Measurements from ENCODE around the gene LRMDA. TPM values are rescaled to one million over a fixed set of nuclear protein-coding genes. Genes with fewer than 3 reads are reported as not detected.

Gene LRMDA
- total and polyA plus RNA-seq, 2 donors (not counting 1 experiment from before 2014, with no cell fraction given): 0.12 TPM; not detected in 1

- H3K79me2 ChIP-seq (ENCODE audit: control insufficient read depth, insufficient read depth, low read length): no peaks in the 10 kb centered on the region
- no peaks in the 10 kb centered on the region for H3K4me1 ChIP-seq (ENCODE audit: control insufficient read depth in 2 of 2, insufficient read depth in 2 of 2, low read length in 2 of 2)
- Mint-ChIP-seq H3K9me3 (ENCODE audit: insufficient read depth) (no peaks in the 10 kb centered on the region), H3K27ac (no peak overlapping the region), H3K4me3 (no peak overlapping the region), H3K4me1 (no peaks in the 10 kb centered on the region), H3K27me3 (peaks cover 7% of the 10 kb centered on the region)
- DNase-seq (no peak), ATAC-seq (ENCODE audit: low read depth) (no peak)
- H4K20me1 ChIP-seq (ENCODE audit: control insufficient read depth, insufficient read depth, low read length, poor library complexity, severe bottlenecking): no peaks in the 10 kb centered on the region
- H3K27me3 ChIP-seq (replicated peaks in 1 of 4; ENCODE audit: control extremely low read depth in 1 of 4, control insufficient read depth in 3 of 4, insufficient read depth in 4 of 4, low read length in 3 of 4): no peaks in the 10 kb centered on the region
- H3K9ac ChIP-seq (ENCODE audit: low read length): no peak overlapping the region
- no peak overlapping the region for H3K27ac ChIP-seq (ENCODE audit: low read length in 2 of 2)
- no peak overlapping the region for H3K4me2 ChIP-seq (replicated peaks; ENCODE audit: low read depth, low read length, poor library complexity, severe bottlenecking)
- no peaks in the 10 kb centered on the region for H3K36me3 ChIP-seq (replicated peaks in 1 of 2; ENCODE audit: control extremely low read depth in 1 of 2, control insufficient read depth in 1 of 2, extremely low read depth in 1 of 2, insufficient read depth in 2 of 2, low read length in 1 of 2)
- CTCF ChIA-PET: interaction anchor here (1.7 kb wide), 1 partner anchor 11 kb away, joined by 5 read pairs; no protein-coding TSS in a partner anchor
- TF ChIP-seq EZH2 (IDR thresholded peaks at IDR 0.05; ENCODE audit: borderline replicate concordance, insufficient read depth, low read depth, low read length, poor library complexity, severe bottlenecking) (no peak), CTCF (IDR thresholded peaks at IDR 0.05) (no peak)
- 89% methylated on average over 16 of the region's 20 CpGs for WGBS (ENCODE audit: insufficient coverage)
- H3K4me3 ChIP-seq (ENCODE audit: control extremely low read depth in 1 of 5, extremely low read depth in 1 of 5, insufficient read depth in 1 of 5, low read depth in 2 of 5, low read length in 4 of 5): no peak overlapping the region
- intact Hi-C loops (cut with micrococcal nuclease): loop anchor here (5.0 kb wide), 1 partner anchor 947 kb away; no protein-coding TSS in a partner anchor
- POLR2A ChIA-PET: no interaction called here
- no peak overlapping the region for H2AFZ ChIP-seq (ENCODE audit: insufficient read depth, low read depth, low read length, poor library complexity, severe bottlenecking)
- H3K9me3 ChIP-seq (ENCODE audit: control extremely low read depth in 1 of 3, control insufficient read depth in 2 of 3, insufficient read depth in 1 of 3, low read length in 2 of 3): peaks cover 0 to 4% (median 0%) of the 10 kb centered on the region in 3 donors
Measured at GRCh38 chr10:76035206-76036110, 604.0 kb downstream of the LRMDA start.
